HEK293 (cell line): ENCODE results near the gene AKR1C3.

Source experiments
- CTCF ChIP-seq: fragments of 450-650 bp; formaldehyde crosslinking; IDR thresholded peaks from 2 replicates; pipeline ENCODE4 v1.5.1; 2016; ENCODE audit warnings: missing biosample characterization, missing genetic modification characterization
- MYNN ChIP-seq: fragments of 450-650 bp; formaldehyde crosslinking; IDR thresholded peaks from 2 replicates; pipeline ENCODE4 v1.5.1; 2016; ENCODE audit warnings: missing biosample characterization, missing genetic modification characterization, borderline replicate concordance
- ZNF274 ChIP-seq, 2 experiments: fragments of 200-500 bp in 1 of 2; fragments of 450-650 bp in 1 of 2; sonication (Bioruptor generic) in 1 of 2; formaldehyde crosslinking in 1 of 2; IDR thresholded peaks; 2 replicates each; pipeline versions ENCODE4 v1.5.1 to v1.6.1; 2014 to 2016; ENCODE audit warnings: borderline replicate concordance in 1 of 2, inconsistent platforms in 1 of 2, low read length in 1 of 2, missing biosample characterization in 1 of 2, missing genetic modification characterization in 1 of 2
- ZNF549 ChIP-seq: fragments of 450-650 bp; IDR thresholded peaks from 2 replicates; pipeline ENCODE4 v1.5.1; 2018; ENCODE audit warnings: missing biosample characterization, missing genetic modification characterization, mild to moderate bottlenecking, inconsistent platforms, moderate library complexity

- TF ChIP-seq ZNF274 (IDR thresholded peaks at IDR 0.05; ENCODE audit: low read length) (no peak), ZNF274 (tag by site-specific recombination; IDR thresholded peaks at IDR 0.05; ENCODE audit: borderline replicate concordance) (no peak), ZNF549 (tag by site-specific recombination) (no peak), MYNN (tag by site-specific recombination) (no peak), CTCF (tag by site-specific recombination) (no peak)
These were observed 12.3 kb downstream of the AKR1C3 start for GRCh38 chr10:5106553-5106952.
